ENCODE results near the gene SLC52A3.

SLC52A3 gene

GRCh38 chr20:764255-764654 lies 4.0 kb downstream of the SLC52A3 start:
- DNase-seq: no peak

GRCh38 chr20:761418-762381 lies 6.6 kb downstream of the SLC52A3 start:
- DNase-seq: no peak

GRCh38 chr20:760751-761417 lies 7.4 kb downstream of the SLC52A3 start:
- peak; percentile 17 for DNase-seq

- DNase-seq: no peak
Observed at GRCh38 chr20:757506-757905, 10.8 kb downstream of the SLC52A3 start.

- DNase-seq: no peak
Observed at GRCh38 chr20:755941-756340, 12.4 kb downstream of the SLC52A3 start.

- DNase-seq: no peak
Observed at GRCh38 chr20:754904-755303, 13.4 kb downstream of the SLC52A3 start.

GRCh38 chr20:753897-754635 lies 14.2 kb downstream of the SLC52A3 start:
- no peak for DNase-seq

GRCh38 chr20:753136-753535 lies 15.2 kb downstream of the SLC52A3 start:
- no peak for DNase-seq

- no peak for DNase-seq
Observed at GRCh38 chr20:752291-752690, 16.0 kb downstream of the SLC52A3 start.

- no peak for DNase-seq
Observed at GRCh38 chr20:751761-752160, 16.5 kb downstream of the SLC52A3 start.

- no peak for DNase-seq
Observed at GRCh38 chr20:750801-751200, 17.5 kb downstream of the SLC52A3 start.

- no peak for DNase-seq
Observed at GRCh38 chr20:745683-746301, 22.5 kb downstream of the SLC52A3 start.

- DNase-seq: no peak
Observed at GRCh38 chr20:742156-742555, 26.1 kb downstream of the SLC52A3 start.

GRCh38 chr20:741620-742019 lies 26.7 kb downstream of the SLC52A3 start:
- no peak for DNase-seq

GRCh38 chr20:740162-740561 lies 28.1 kb downstream of the SLC52A3 start:
- no peak for DNase-seq

GRCh38 chr20:739736-740135 lies 28.6 kb downstream of the SLC52A3 start:
- DNase-seq: no peak

GRCh38 chr20:733861-734260 lies 34.4 kb downstream of the SLC52A3 start:
- no peak for DNase-seq

GRCh38 chr20:732727-733126 lies 35.6 kb downstream of the SLC52A3 start:
- no peak for DNase-seq

- DNase-seq: no peak
Observed at GRCh38 chr20:731891-732560, 36.3 kb downstream of the SLC52A3 start.

GRCh38 chr20:730005-730404 lies 38.3 kb downstream of the SLC52A3 start:
- DNase-seq: no peak

GRCh38 chr20:728256-728944 lies 39.9 kb downstream of the SLC52A3 start:
- DNase-seq: peak; percentile 28

GRCh38 chr20:726160-726559 lies 42.1 kb downstream of the SLC52A3 start:
- no peak for DNase-seq

Measured in activated CD4-positive, alpha-beta T cell treated with anti-CD3 and anti-CD28 coated beads, Interleukin-2, amount 50 U/mL, for 1 hour (primary cell).